ENCODE measurements around the gene ZNF101. TPM values are rescaled to one million over a fixed set of nuclear protein-coding genes. Genes with fewer than 3 reads are reported as not detected.

The ZNF101 gene
- total RNA-seq (2014; rRNA removed; shearing (Covaris generic)): 17.9 and 19.5 TPM in 2 replicates

GRCh38 chr19:19668230-19669012, at the start of gene ZNF101:
TSS of gene ZNF101 (plus strand) at chr19:19668839. CDS start at chr19:19668964, 125 bp downstream.
- no peaks in the 10 kb centered on the region for H3K27me3 ChIP-seq
- H3K27ac ChIP-seq: peak within 1 kb of the TSS; percentile 71
- peak; percentile 96 to 97 for DNase-seq
- peaks cover 3% of the 10 kb centered on the region; the same call in 1 of the 2 replicates for H3K4me1 ChIP-seq
- peak within 1 kb of the TSS; percentile 79 for H3K4me3 ChIP-seq
- H3K9me3 ChIP-seq (replicated peaks): no peaks in the 10 kb centered on the region; the same call in 1 of the 2 replicates
- no peaks in the 10 kb centered on the region; the same call in 1 of the 2 replicates for H3K36me3 ChIP-seq

- no peak for DNase-seq
- no peaks in the 10 kb centered on the region; the same call in 1 of the 2 replicates for H3K4me1 ChIP-seq
- H3K27me3 ChIP-seq: no peaks in the 10 kb centered on the region; the same call in 1 of the 2 replicates
- H3K4me3 ChIP-seq: peak overlapping the region; percentile 60
- no peak overlapping the region for H3K27ac ChIP-seq
- H3K36me3 ChIP-seq: no peaks in the 10 kb centered on the region
- no peaks in the 10 kb centered on the region for H3K9me3 ChIP-seq (replicated peaks)
Measured at GRCh38 chr19:19619181-19619848, 49.3 kb upstream of the ZNF101 start.

GRCh38 chr19:19619849-19620210, 48.8 kb upstream of the ZNF101 start:
- Histone ChIP-seq H3K9me3 (replicated peaks) (no peaks in the 10 kb centered on the region), H3K36me3 (no peaks in the 10 kb centered on the region), H3K4me1 (no peaks in the 10 kb centered on the region; the same call in 1 of the 2 replicates), H3K27me3 (no peaks in the 10 kb centered on the region; the same call in 1 of the 2 replicates), H3K4me3 (no peak overlapping the region), H3K27ac (no peak overlapping the region)
- no peak for DNase-seq

- no peak for DNase-seq
- Histone ChIP-seq H3K27ac (no peak overlapping the region), H3K27me3 (no peaks in the 10 kb centered on the region; the same call in 1 of the 2 replicates), H3K4me1 (no peaks in the 10 kb centered on the region; the same call in 1 of the 2 replicates), H3K4me3 (no peak overlapping the region), H3K9me3 (replicated peaks) (no peaks in the 10 kb centered on the region), H3K36me3 (no peaks in the 10 kb centered on the region)
Measured at GRCh38 chr19:19623383-19623782, 45.3 kb upstream of the ZNF101 start.

GRCh38 chr19:19624032-19624570, 44.5 kb upstream of the ZNF101 start:
- no peak overlapping the region for H3K4me3 ChIP-seq
- no peak overlapping the region for H3K27ac ChIP-seq
- no peaks in the 10 kb centered on the region; the same call in 1 of the 2 replicates for H3K4me1 ChIP-seq
- no peaks in the 10 kb centered on the region; the same call in 1 of the 2 replicates for H3K27me3 ChIP-seq
- H3K9me3 ChIP-seq (replicated peaks): no peaks in the 10 kb centered on the region
- H3K36me3 ChIP-seq: no peaks in the 10 kb centered on the region
- no peak for DNase-seq

GRCh38 chr19:19626516-19627472, 41.8 kb upstream of the ZNF101 start:
- DNase-seq: no peak
- H3K9me3 ChIP-seq (replicated peaks): no peaks in the 10 kb centered on the region
- no peaks in the 10 kb centered on the region for H3K4me1 ChIP-seq
- no peaks in the 10 kb centered on the region for H3K27me3 ChIP-seq
- H3K27ac ChIP-seq: no peak overlapping the region
- H3K36me3 ChIP-seq: no peaks in the 10 kb centered on the region
- H3K4me3 ChIP-seq: no peak overlapping the region

- Histone ChIP-seq H3K9me3 (replicated peaks) (no peaks in the 10 kb centered on the region), H3K27ac (no peak within 1 kb of the TSS), H3K27me3 (no peaks in the 10 kb centered on the region), H3K36me3 (no peaks in the 10 kb centered on the region), H3K4me1 (no peaks in the 10 kb centered on the region), H3K4me3 (no peak within 1 kb of the TSS)
- no peak for DNase-seq
Measured at GRCh38 chr19:19627621-19628500, 40.8 kb upstream of the ZNF101 start, which contains the start of gene LPAR2. TSS of gene LPAR2 (minus strand) at chr19:19628220. CDS start at chr19:19627275, 945 bp downstream.

- no peak for DNase-seq
- Histone ChIP-seq H3K4me1 (no peaks in the 10 kb centered on the region), H3K4me3 (no peak overlapping the region), H3K9me3 (replicated peaks) (no peaks in the 10 kb centered on the region; the same call in 1 of the 2 replicates), H3K27me3 (no peaks in the 10 kb centered on the region), H3K36me3 (no peaks in the 10 kb centered on the region), H3K27ac (no peak overlapping the region)
Measured at GRCh38 chr19:19628501-19629134, 40.0 kb upstream of the ZNF101 start.

GRCh38 chr19:19630062-19630414, 38.6 kb upstream of the ZNF101 start:
- no peak for DNase-seq
- Histone ChIP-seq H3K27ac (no peak overlapping the region), H3K4me1 (no peaks in the 10 kb centered on the region), H3K27me3 (no peaks in the 10 kb centered on the region), H3K36me3 (0 out of 2 replicates have a peak, but pooled peaks cover 2% of the 10 kb centered on the region), H3K4me3 (no peak overlapping the region), H3K9me3 (replicated peaks) (no peaks in the 10 kb centered on the region; the same call in 1 of the 2 replicates)

GRCh38 chr19:19630426-19630825, 38.2 kb upstream of the ZNF101 start:
- Histone ChIP-seq H3K9me3 (replicated peaks) (no peaks in the 10 kb centered on the region; the same call in 1 of the 2 replicates), H3K27ac (no peak overlapping the region), H3K4me3 (no peak overlapping the region), H3K27me3 (no peaks in the 10 kb centered on the region), H3K36me3 (0 out of 2 replicates have a peak, but pooled peaks cover 2% of the 10 kb centered on the region), H3K4me1 (no peaks in the 10 kb centered on the region)
- no peak for DNase-seq

- H3K4me1 ChIP-seq: no peaks in the 10 kb centered on the region
- no peak overlapping the region for H3K27ac ChIP-seq
- no peak for DNase-seq
- H3K4me3 ChIP-seq: no peak overlapping the region
- H3K9me3 ChIP-seq (replicated peaks): no peaks in the 10 kb centered on the region; the same call in 1 of the 2 replicates
- H3K27me3 ChIP-seq: no peaks in the 10 kb centered on the region
- H3K36me3 ChIP-seq: 0 out of 2 replicates have a peak, but pooled peaks cover 2% of the 10 kb centered on the region
Measured at GRCh38 chr19:19631346-19631745, 37.3 kb upstream of the ZNF101 start.

- Histone ChIP-seq H3K36me3 (0 out of 2 replicates have a peak, but pooled peaks cover 2% of the 10 kb centered on the region), H3K4me1 (no peaks in the 10 kb centered on the region), H3K4me3 (no peak overlapping the region), H3K27ac (no peak overlapping the region), H3K9me3 (replicated peaks) (no peaks in the 10 kb centered on the region; the same call in 1 of the 2 replicates), H3K27me3 (no peaks in the 10 kb centered on the region)
- no peak for DNase-seq
Measured at GRCh38 chr19:19632661-19633060, 36.0 kb upstream of the ZNF101 start.
